Measurements from ENCODE around the gene GIGYF2.
"Not testable (repeated sequence)": the region's sequence is repeated elsewhere in the genome, so short reads cannot be mapped to it uniquely, and the experiment has no call there.

Gene GIGYF2

GRCh38 chr2:232897598-232898408 is 200.7 kb downstream of the GIGYF2 start:
- DNase-seq = no peak

GRCh38 chr2:232898592-232899543 is 201.7 kb downstream of the GIGYF2 start:
- no peak for DNase-seq

- no peak for DNase-seq
Observed at GRCh38 chr2:232900811-232901735, 203.9 kb downstream of the GIGYF2 start.

- peak; percentile 67 for DNase-seq
Observed at GRCh38 chr2:232901736-232902578, 204.8 kb downstream of the GIGYF2 start.

- no peak for DNase-seq
Observed at GRCh38 chr2:232903989-232904388, 206.9 kb downstream of the GIGYF2 start.

- not testable (repeated sequence) for DNase-seq
Observed at GRCh38 chr2:232906867-232907717, 210.0 kb downstream of the GIGYF2 start.

GRCh38 chr2:232907718-232908085 is 210.6 kb downstream of the GIGYF2 start:
- not testable (repeated sequence) for DNase-seq

- no peak for DNase-seq
Observed at GRCh38 chr2:232908695-232909094, 211.6 kb downstream of the GIGYF2 start.

Data from kidney glomerular epithelial cell (primary cell).